GM15510 (cell line): ENCODE data around the gene ANGEL1.

Source experiments
- POLR2A ChIP-seq: IDR thresholded peaks from 3 replicates; pipeline ENCODE4 v1.6.1; 2011; ENCODE audit warnings: borderline replicate concordance; ENCODE audit not compliant: insufficient read length; ENCODE audit errors: extremely low read depth

Gene ANGEL1

GRCh38 chr14:76754586-76754985 lies 58.1 kb downstream of the ANGEL1 start:
- no peak for TF ChIP-seq POLR2A

- no peak for TF ChIP-seq POLR2A
These were observed 59.0 kb downstream of the ANGEL1 start for GRCh38 chr14:76753541-76754198.

DNA sequence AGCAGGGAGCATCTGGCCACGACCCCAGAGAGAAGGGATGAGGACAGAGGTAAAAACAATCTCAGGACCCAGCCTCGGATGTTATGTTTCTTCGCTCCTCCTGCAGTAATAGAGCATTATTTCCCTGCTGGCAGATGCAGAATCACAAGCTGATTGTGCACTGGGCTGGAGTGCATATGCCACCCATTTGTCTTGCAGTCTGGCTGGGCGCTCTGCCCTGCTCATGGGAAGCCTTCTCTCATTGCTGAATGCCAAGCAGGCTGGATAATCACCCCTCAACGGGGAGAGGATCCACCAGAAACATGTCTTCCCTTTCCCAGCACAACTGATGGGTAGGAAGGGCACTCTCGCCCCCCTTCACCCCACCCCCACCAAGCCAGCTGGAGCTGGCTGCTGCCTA lies 59.9 kb downstream of the ANGEL1 start:
- no peak for TF ChIP-seq POLR2A

- TF ChIP-seq POLR2A: no peak
These were observed 69.7 kb downstream of the ANGEL1 start for GRCh38 chr14:76742966-76743365.

DNA sequence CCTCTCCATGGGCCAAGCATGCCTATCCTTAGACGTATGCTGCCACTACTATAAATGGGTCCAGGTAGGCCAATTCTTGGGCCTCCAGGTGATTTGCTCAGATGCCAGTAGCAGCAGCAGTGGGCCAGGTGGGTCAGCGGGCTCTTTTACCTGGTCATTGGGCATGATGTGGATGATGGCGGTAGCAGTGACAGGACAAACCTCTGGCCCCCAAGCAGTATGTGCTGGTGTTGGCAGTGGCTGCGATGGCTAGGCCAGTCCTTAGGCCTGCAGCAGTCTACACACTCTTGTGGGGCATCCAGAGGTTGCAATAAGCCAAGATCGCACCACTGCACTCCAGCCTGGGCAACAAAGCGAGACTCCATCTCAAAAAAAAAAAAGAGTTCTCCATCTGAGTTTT lies 70.5 kb downstream of the ANGEL1 start:
- no peak for TF ChIP-seq POLR2A

DNA sequence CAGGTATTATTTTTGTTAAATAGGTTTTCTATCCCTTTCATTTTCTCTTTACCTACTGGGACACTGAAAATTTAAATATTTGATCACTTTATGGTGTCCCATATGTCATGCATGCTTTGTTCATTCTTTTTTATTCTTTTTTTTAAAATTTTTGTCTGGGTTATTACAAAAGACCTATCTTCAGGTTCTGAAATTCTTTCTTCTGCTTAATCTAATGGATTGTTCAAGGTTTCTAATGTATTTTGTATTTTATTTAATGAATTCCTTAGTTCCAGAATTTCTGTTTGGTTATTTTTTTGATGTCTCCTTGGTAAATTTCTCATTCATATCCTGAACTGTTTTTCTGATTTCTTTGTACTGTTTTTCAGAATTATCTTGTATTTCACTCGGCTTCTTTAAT lies 71.6 kb downstream of the ANGEL1 start:
- no peak for TF ChIP-seq POLR2A
